K562 (cell line): Measurements from ENCODE around the gene HOXD1. TPM values are rescaled to one million over a fixed set of nuclear protein-coding genes. Genes with fewer than 3 reads are reported as not detected.

Source experiments
- ATAC-seq: fragments of 200-7000 bp; cut with Tn5 transposase; 3 replicates; pipeline ENCODE4 v1.9.1; 2020; ENCODE audit warnings: moderate library complexity
- BruUV-seq: library from RNA; stranded (reverse); fragments of 400-500 nt; replicated peaks from 2 replicates; lab custom pipeline; 2021; lab: Mats Ljungman, UMichigan
- CTCF ChIA-PET: fragments of 300-600 bp; formaldehyde crosslinking; extraction: SDS; loops from one replicate; lab custom pipeline; 2021; ENCODE audit warnings: low intra/inter-chr PET ratio; lab: Yijun Ruan, JAX
- POLR2A ChIA-PET: fragments of 300-600, 350-650 bp; sonication (Branson Sonifier 250); formaldehyde crosslinking; extraction: SDS; loops from one replicate; lab custom pipeline; 2021; ENCODE audit warnings: antibody characterized with exemption, inconsistent platforms; lab: Yijun Ruan, JAX
- DNase-seq, 4 experiments: peaks; one replicate each; pipeline versions ENCODE4 v3.0.0 to v3.0.0-alpha.2; 2011 to 2018; ENCODE audit warnings: low spot score in 3 of 4, mixed read lengths in 3 of 4; ENCODE audit errors: extremely low read depth in 1 of 4
- FAIRE-seq: peaks from 2 replicates; lab custom pipeline; 2011; peaks lifted over from hg19 to GRCh38; lab: Jason Lieb, UNC
- H2AFZ ChIP-seq: 2 replicates; pipeline ENCODE4 v1.6.0; 2011; ENCODE audit warnings: low read depth, low read length, control low read depth, inconsistent platforms
- H3K27ac ChIP-seq: fragments of 200-600 bp; 3 replicates; pipeline ENCODE4 v1.8.0; 2011; ENCODE audit warnings: low read depth, mild to moderate bottlenecking, control low read depth, inconsistent platforms, low read length, moderate library complexity, mixed read lengths; ENCODE audit errors: extremely low read depth
- H3K27me3 ChIP-seq, 2 experiments: fragments of 300-600 bp in 1 of 2; 2 replicates in 1 of 2; 3 replicates in 1 of 2; pipeline versions ENCODE4 v1.6.0 to v1.8.0; 2011; ENCODE audit warnings: inconsistent platforms in 2 of 2, low read length in 2 of 2, mild to moderate bottlenecking in 1 of 2, mixed read lengths in 1 of 2, moderate library complexity in 1 of 2; ENCODE audit not compliant: control insufficient read depth in 2 of 2, insufficient read depth in 2 of 2
- H3K36me3 ChIP-seq: fragments of 300-600 bp; 3 replicates; pipeline ENCODE4 v1.8.0; 2011; ENCODE audit warnings: mild to moderate bottlenecking, low read length, inconsistent platforms; ENCODE audit not compliant: control insufficient read depth, insufficient read depth
- H3K4me1 ChIP-seq, 2 experiments: fragments of 200-600 bp in 1 of 2; replicated peaks in 1 of 2; 2 replicates in 1 of 2; 3 replicates in 1 of 2; pipeline versions ENCODE4 v1.5.1 to v1.8.0; 2011; ENCODE audit warnings: inconsistent platforms in 2 of 2, low read length in 2 of 2, mild to moderate bottlenecking in 1 of 2, mixed read lengths in 1 of 2, moderate library complexity in 1 of 2; ENCODE audit not compliant: control insufficient read depth in 2 of 2, insufficient read depth in 2 of 2
- H3K4me2 ChIP-seq: 2 replicates; pipeline ENCODE4 v1.6.1; 2011; ENCODE audit warnings: low read length, control low read depth, inconsistent platforms, mixed read lengths; ENCODE audit not compliant: insufficient read depth
- H3K4me3 ChIP-seq: fragments of 200-600 bp; sonication (generic), shearing (Covaris generic); 2 replicates; pipeline ENCODE4 v1.5.1; 2016; ENCODE audit warnings: control low read depth, inconsistent platforms
- H3K79me2 ChIP-seq: fragments of 200-600 bp; 3 replicates; pipeline ENCODE4 v1.8.0; 2011; ENCODE audit warnings: low read length, inconsistent platforms; ENCODE audit not compliant: control insufficient read depth, insufficient read depth
- H3K9ac ChIP-seq, 2 experiments: 2 replicates each; pipeline versions ENCODE4 v1.6.0 to v1.6.1; 2011; ENCODE audit warnings: low read depth in 2 of 2, low read length in 2 of 2, control low read depth in 1 of 2, inconsistent platforms in 1 of 2, mild to moderate bottlenecking in 1 of 2, mixed read lengths in 1 of 2; ENCODE audit not compliant: insufficient read depth in 1 of 2
- H3K9me1 ChIP-seq: one replicate; pipeline ENCODE4 v1.6.0; 2011; ENCODE audit warnings: inconsistent platforms, mild to moderate bottlenecking, low read length, moderate library complexity; ENCODE audit not compliant: control insufficient read depth, insufficient read depth
- H3K9me3 ChIP-seq: replicated peaks from 2 replicates; pipeline ENCODE4 v1.5.1; 2011; ENCODE audit warnings: low read depth, low read length, inconsistent platforms; ENCODE audit not compliant: control insufficient read depth, insufficient read depth
- H4K20me1 ChIP-seq: replicated peaks from 2 replicates; pipeline ENCODE4 v1.6.1; 2011; ENCODE audit warnings: low read length, inconsistent platforms, mixed read lengths; ENCODE audit not compliant: control insufficient read depth, insufficient read depth
- C11orf30 ChIP-seq: fragments of 450-650 bp; IDR thresholded peaks from 2 replicates; pipeline ENCODE4 v1.6.1; 2016; ENCODE audit warnings: low read depth, mild to moderate bottlenecking
- CBFA2T3 ChIP-seq: fragments of 450-650 bp; IDR thresholded peaks from 2 replicates; pipeline ENCODE4 v1.6.1; 2017
- CBX5 ChIP-seq: IDR thresholded peaks from 2 replicates; pipeline ENCODE4 v1.6.1; 2014; ENCODE audit warnings: low read depth, borderline replicate concordance
- GTF2E2 ChIP-seq: fragments of 200-800 bp; sonication (Bioruptor generic); IDR thresholded peaks from 2 replicates; pipeline ENCODE4 v1.6.1; 2016; ENCODE audit warnings: missing genetic modification characterization, missing compliant biosample characterization
- KHSRP ChIP-seq: fragments of 450-650 bp; IDR thresholded peaks from 2 replicates; pipeline ENCODE4 v1.6.1; 2017
- MAFG ChIP-seq: fragments of 450-650 bp; conservative IDR thresholded peaks from 2 replicates; pipeline ENCODE4 v1.6.1; 2016; ENCODE audit warnings: missing genetic modification characterization, missing compliant biosample characterization
- RERE ChIP-seq: sonication (generic); formaldehyde crosslinking; IDR thresholded peaks from 2 replicates; pipeline ENCODE4 v1.8.0; 2023; ENCODE audit warnings: missing genetic modification reagents, mild to moderate bottlenecking, borderline replicate concordance
- TCF15 ChIP-seq: fragments of 250-450 bp; sonication (Bioruptor Pico); IDR thresholded peaks from 2 replicates; pipeline ENCODE4 v1.8.0; 2022; ENCODE audit warnings: moderate library complexity, mild to moderate bottlenecking, inconsistent platforms
- ZNF316 ChIP-seq: fragments of 450-650 bp; IDR thresholded peaks from 2 replicates; pipeline ENCODE4 v1.6.1; 2016
- ZNF431 ChIP-seq: sonication (generic); formaldehyde crosslinking; IDR thresholded peaks from 2 replicates; pipeline ENCODE4 v1.8.0; 2022; ENCODE audit warnings: mild to moderate bottlenecking, missing genetic modification reagents
- WGBS: fragments of 100-300 bp; shearing (Covaris generic); methylation state at CpG from one replicate; pipeline ENCODE4 v1.1.6; 2016; ENCODE audit warnings: low coverage, mixed read lengths; ENCODE audit not compliant: insufficient coverage; ENCODE audit errors: missing lambda C conversion rate; 5-methylcytosine and 5-hydroxymethylcytosine counted together
- in situ Hi-C: fragments of 300-500 bp; cut with MboI; formaldehyde crosslinking; loops from 4 replicates; pipeline ENCODE4 v1.15.0; 2018; ENCODE audit warnings: inconsistent platforms, mixed read lengths
- intact Hi-C: fragments of 100-400 bp; cut with micrococcal nuclease; formaldehyde crosslinking; loops from 2 replicates; pipeline ENCODE4 v1.14.2; 2022
- polyA plus RNA-seq, 8 experiments: library from polyadenylated mRNA; depleted of rRNA in 4 of 8; stranded (reverse) in 5 of 8; unstranded in 3 of 8; fragments of >200 nt; fragmentation: Nextera tagmentation in 2 of 8; fragmentation: Illumina TruSeq in 1 of 8; extraction: Ambion mirVana in 2 of 8; extraction: Trizol in 1 of 8; gene quantifications; 2 replicates each; pipeline versions ENCODE4 v1.2.1 to v1.2.3, GENCODE V29; 2011 to 2014; ENCODE audit warnings: inconsistent platforms in 1 of 8, missing spikeins in 1 of 8
- total RNA-seq, 7 experiments: library from RNA; depleted of rRNA in 6 of 7; stranded (reverse); fragments of >200 nt in 6 of 7; fragmentation: Illumina TruSeq in 2 of 7; extraction: Trizol in 2 of 7; gene quantifications; 2 replicates each; pipeline versions ENCODE4 v1.2.1 to v1.2.3, GENCODE V29; 2011 to 2021; ENCODE audit warnings: low replicate concordance in 1 of 7

HOXD1 gene
- total and polyA plus RNA-seq, 9 of the 15 experiments (the other 6 are each of a cell fraction or from before 2014, with no cell fraction given): not detected

- no peak for DNase-seq
- no peak overlapping the region for H3K4me2 ChIP-seq
- ATAC-seq: no peak
- no peak overlapping the region for H2AFZ ChIP-seq
- 0% methylated on average over 2 of the region's 2 CpGs for WGBS
- H3K9me3 ChIP-seq: no peaks in the 10 kb centered on the region
- H3K27ac ChIP-seq: no peak overlapping the region
- TF ChIP-seq ZNF431 (CRISPR knock-in tag): no peak
- no peak for TF ChIP-seq CBFA2T3
- no peak for TF ChIP-seq CBX5
- TF ChIP-seq KHSRP: no peak
- TF ChIP-seq, all 486 proteins: peak for 0
- peaks cover 8% of the 10 kb centered on the region for H4K20me1 ChIP-seq
- FAIRE-seq: no peak
- no peaks in the 10 kb centered on the region for H3K79me2 ChIP-seq
- H3K36me3 ChIP-seq: no peaks in the 10 kb centered on the region
- no TSS peak for BruUV-seq
- intact Hi-C loops: no loop called here
- H3K9me1 ChIP-seq: no peaks in the 10 kb centered on the region
- ChIA-PET CTCF (no interaction called here), POLR2A (interaction anchor here (1.8 kb wide), 1 partner anchor 11 kb away, joined by 3 read pairs; no protein-coding TSS in a partner anchor)
- peaks cover 0 to 13% of the 10 kb centered on the region in 2 experiments; a peak in 3 of 5 replicates for H3K4me1 ChIP-seq
- H3K4me3 ChIP-seq: no peak overlapping the region
- H3K9ac ChIP-seq: no peak overlapping the region
- peaks cover 45 to 56% of the 10 kb centered on the region in 2 experiments for H3K27me3 ChIP-seq
- in situ Hi-C loops: no loop called here
Observed at GRCh38 chr2:176166272-176166671, 22.2 kb upstream of the HOXD1 start.

GRCh38 chr2:176167398-176167797 is 21.1 kb upstream of the HOXD1 start:
- ChIA-PET CTCF (interaction anchor here (0.6 kb wide), 1 partner anchor 549 kb away, joined by 3 read pairs; no protein-coding TSS in a partner anchor), POLR2A (interaction anchor here (0.6 kb wide), 1 partner anchor 107 kb away, joined by 3 read pairs; no protein-coding TSS in a partner anchor)
- Histone ChIP-seq H3K9ac (no peak overlapping the region), H3K27ac (no peak overlapping the region), H3K4me2 (no peak overlapping the region), H3K27me3 (peaks cover 41 to 57% of the 10 kb centered on the region in 2 experiments), H3K79me2 (no peaks in the 10 kb centered on the region), H3K9me1 (no peaks in the 10 kb centered on the region), H3K36me3 (no peaks in the 10 kb centered on the region), H3K9me3 (no peaks in the 10 kb centered on the region), H3K4me3 (no peak overlapping the region), H2AFZ (no peak overlapping the region), H4K20me1 (no peaks in the 10 kb centered on the region; the same call in 1 of the 2 replicates), H3K4me1 (peaks cover 0 to 24% of the 10 kb centered on the region in 2 experiments; a peak in 3 of 5 replicates)
- in situ Hi-C loops: no loop called here
- FAIRE-seq: no peak
- no TSS peak for BruUV-seq
- ATAC-seq: no peak
- no peak for DNase-seq
- WGBS: 0% methylated on average over 1 of the region's 1 CpG
- TF ChIP-seq GTF2E2 (tag): no peak
- peak; percentile 59; the same call in 1 of the 2 replicates for TF ChIP-seq C11orf30
- TF ChIP-seq RERE (CRISPR knock-in tag): no peak
- TF ChIP-seq MAFG (tag): peak; percentile 57; the same call in 1 of the 2 replicates
- no peak for TF ChIP-seq TCF15 (CRISPR knock-in tag)
- TF ChIP-seq ZNF316: peak; percentile 77
- intact Hi-C loops: no loop called here
